ENCODE measurements around the gene EFHD1. TPM values are rescaled to one million over a fixed set of nuclear protein-coding genes. Genes with fewer than 3 reads are reported as not detected.

EFHD1 gene
- total RNA-seq, 4 donors from 2014 or later: 1.6 to 6.1 (median 3.7) TPM; not detected in 1

DNA sequence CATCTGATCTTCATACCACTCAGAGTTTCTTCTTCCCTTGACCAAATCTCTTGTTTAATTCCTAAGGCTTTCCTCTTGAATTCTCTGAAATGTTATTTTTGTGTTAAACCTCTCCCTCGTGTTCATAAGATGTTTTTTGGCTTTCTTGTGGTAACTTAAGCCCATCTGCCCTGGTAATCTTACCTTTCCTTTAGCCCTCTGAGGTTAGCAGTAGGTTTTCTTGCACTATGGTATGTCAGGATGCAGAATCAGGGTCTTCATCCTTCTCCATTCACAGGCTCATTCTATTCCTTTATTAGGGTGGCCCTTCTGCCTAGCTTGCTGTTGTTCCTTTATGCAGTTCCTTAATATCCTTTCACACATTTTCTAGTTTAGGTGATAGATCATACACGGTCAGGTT is 87.9 kb downstream of the EFHD1 start:
- Histone ChIP-seq H3K36me3 (peaks cover 0 to 25% (median 7%) of the 10 kb centered on the region in 4 donors), H3K27ac (no peak overlapping the region)
- intact Hi-C loops (cut with DNase I; ENCODE audit: low total_unique reads): no loop called here

DNA sequence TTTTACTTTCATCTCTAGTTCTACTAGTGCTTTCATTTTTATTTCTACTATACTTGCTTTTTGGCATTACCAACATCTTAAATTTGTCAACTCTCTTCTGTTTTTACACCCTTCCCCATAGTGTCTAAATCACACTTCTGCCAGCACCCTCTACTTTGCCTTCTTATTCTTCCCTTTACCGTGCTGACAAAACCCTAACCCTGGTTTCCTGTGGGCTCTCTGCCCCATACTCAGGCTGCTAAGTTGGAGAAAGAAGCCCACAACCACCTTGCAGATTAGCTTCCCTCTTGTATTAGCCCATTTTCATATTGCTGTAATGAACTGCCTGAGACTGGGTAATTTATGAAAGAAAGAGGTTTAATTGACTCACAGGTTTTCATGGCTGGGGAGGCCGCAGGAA is 88.5 kb downstream of the EFHD1 start:
- no peak for DNase-seq
- intact Hi-C loops (cut with DNase I; ENCODE audit: low total_unique reads): no loop called here

More for the DNA sequence above, 87.9 kb downstream of the EFHD1 start:
- Histone ChIP-seq H3K4me3 (no peak overlapping the region), H3K9me3 (no peaks in the 10 kb centered on the region), H3K4me1 (peaks cover 0 to 8% (median 0%) of the 10 kb centered on the region in 4 donors), H3K27me3 (no peaks in the 10 kb centered on the region)
- in situ Hi-C loops (cut with MboI; ENCODE audit: low pct_ligation_motif_present in 1 of 4, low pct_unique_long_range_greater_than_20kb in 1 of 4, low sequenced_read_pairs in 3 of 4): no loop called here
- TF ChIP-seq, protein P1, sequence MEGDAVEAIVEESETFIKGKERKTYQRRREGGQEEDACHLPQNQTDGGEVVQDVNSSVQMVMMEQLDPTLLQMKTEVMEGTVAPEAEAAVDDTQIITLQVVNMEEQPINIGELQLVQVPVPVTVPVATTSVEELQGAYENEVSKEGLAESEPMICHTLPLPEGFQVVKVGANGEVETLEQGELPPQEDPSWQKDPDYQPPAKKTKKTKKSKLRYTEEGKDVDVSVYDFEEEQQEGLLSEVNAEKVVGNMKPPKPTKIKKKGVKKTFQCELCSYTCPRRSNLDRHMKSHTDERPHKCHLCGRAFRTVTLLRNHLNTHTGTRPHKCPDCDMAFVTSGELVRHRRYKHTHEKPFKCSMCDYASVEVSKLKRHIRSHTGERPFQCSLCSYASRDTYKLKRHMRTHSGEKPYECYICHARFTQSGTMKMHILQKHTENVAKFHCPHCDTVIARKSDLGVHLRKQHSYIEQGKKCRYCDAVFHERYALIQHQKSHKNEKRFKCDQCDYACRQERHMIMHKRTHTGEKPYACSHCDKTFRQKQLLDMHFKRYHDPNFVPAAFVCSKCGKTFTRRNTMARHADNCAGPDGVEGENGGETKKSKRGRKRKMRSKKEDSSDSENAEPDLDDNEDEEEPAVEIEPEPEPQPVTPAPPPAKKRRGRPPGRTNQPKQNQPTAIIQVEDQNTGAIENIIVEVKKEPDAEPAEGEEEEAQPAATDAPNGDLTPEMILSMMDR (IDR thresholded peaks at IDR 0.05): no peak
- no peak for TF ChIP-seq EP300 (IDR thresholded peaks at IDR 0.05; ENCODE audit: low read depth)
- no peak for TF ChIP-seq POLR2AphosphoS5 (IDR thresholded peaks at IDR 0.05)
- TF ChIP-seq POLR2A (IDR thresholded peaks at IDR 0.05): no peak
- no peak for DNase-seq
- 64 to 77% methylated on average over 2 of the region's 2 CpGs for WGBS, 2 donors (ENCODE audit: low coverage in 1 of 2)

DNA sequence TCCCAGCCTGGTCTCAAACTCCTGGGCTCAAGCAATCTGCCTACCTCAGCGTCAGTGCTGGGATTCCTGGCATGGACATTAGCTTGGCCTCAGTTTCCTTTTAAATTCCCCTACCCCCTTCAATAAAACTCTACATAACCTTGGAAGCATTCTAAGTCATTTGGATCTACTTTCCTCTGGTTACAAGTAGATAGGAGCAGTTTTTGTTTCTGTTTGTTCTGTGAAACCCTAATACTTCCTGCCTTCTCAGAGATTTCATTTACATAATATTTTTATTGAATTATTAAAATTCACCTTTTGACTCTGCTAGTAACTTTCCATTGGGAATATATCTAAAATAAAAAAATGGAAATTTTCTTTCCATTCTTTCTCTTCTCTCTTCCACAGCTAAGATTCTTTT is 89.6 kb downstream of the EFHD1 start:
- TF ChIP-seq POLR2A (IDR thresholded peaks at IDR 0.05): no peak
- TF ChIP-seq, protein P1 (IDR thresholded peaks at IDR 0.05): no peak
- TF ChIP-seq POLR2AphosphoS5 (IDR thresholded peaks at IDR 0.05): no peak
- no peak for TF ChIP-seq EP300 (IDR thresholded peaks at IDR 0.05; ENCODE audit: low read depth)
- H3K27me3 ChIP-seq: no peaks in the 10 kb centered on the region
- intact Hi-C loops (cut with DNase I; ENCODE audit: low total_unique reads) (no loop called here), in situ Hi-C loops (cut with MboI; ENCODE audit: low pct_ligation_motif_present in 1 of 4, low pct_unique_long_range_greater_than_20kb in 1 of 4, low sequenced_read_pairs in 3 of 4) (no loop called here)
- no peaks in the 10 kb centered on the region for H3K9me3 ChIP-seq
- H3K4me1 ChIP-seq: peaks cover 0 to 8% (median 0%) of the 10 kb centered on the region in 4 donors
- no peak overlapping the region for H3K27ac ChIP-seq
- no peak overlapping the region for H3K4me3 ChIP-seq
- WGBS, 2 donors (ENCODE audit: low coverage in 1 of 2): 84 to 100% methylated on average over 1 of the region's 1 CpG
- DNase-seq: no peak
- H3K36me3 ChIP-seq: peaks cover 0 to 31% (median 7%) of the 10 kb centered on the region in 4 donors

More for the DNA sequence above, 88.5 kb downstream of the EFHD1 start:
- 78 to 83% methylated on average over 2 of the region's 2 CpGs for WGBS, 2 donors (ENCODE audit: low coverage in 1 of 2)
- Histone ChIP-seq H3K4me1 (peaks cover 0 to 8% (median 0%) of the 10 kb centered on the region in 4 donors), H3K36me3 (peaks cover 0 to 31% (median 7%) of the 10 kb centered on the region in 4 donors), H3K27ac (no peak overlapping the region), H3K4me3 (no peak overlapping the region), H3K27me3 (no peaks in the 10 kb centered on the region), H3K9me3 (no peaks in the 10 kb centered on the region)
- in situ Hi-C loops (cut with MboI; ENCODE audit: low pct_ligation_motif_present in 1 of 4, low pct_unique_long_range_greater_than_20kb in 1 of 4, low sequenced_read_pairs in 3 of 4): no loop called here
- TF ChIP-seq POLR2AphosphoS5 (IDR thresholded peaks at IDR 0.05): no peak
- TF ChIP-seq POLR2A (IDR thresholded peaks at IDR 0.05): no peak

DNA sequence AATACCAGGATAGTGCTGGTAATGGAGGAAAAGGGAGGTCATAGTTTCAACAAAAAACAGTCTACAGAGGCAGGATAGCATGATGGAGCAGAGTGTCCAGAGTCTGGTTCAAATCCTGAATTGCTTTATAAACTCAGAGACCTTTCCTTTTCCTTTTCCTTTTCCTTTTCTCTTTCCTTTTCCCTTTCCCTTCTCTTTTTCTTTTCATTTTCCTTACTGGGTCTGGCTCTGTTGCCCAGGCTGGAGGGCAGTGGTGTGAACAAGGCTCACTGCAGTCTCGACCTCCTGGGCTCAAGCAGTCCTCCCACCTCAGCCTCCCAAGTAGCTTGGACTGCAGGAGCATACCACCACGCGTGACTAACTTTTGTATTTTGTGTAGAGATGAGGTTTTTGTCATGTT is 95.4 kb downstream of the EFHD1 start:
- 95% methylated on average over 3 of the region's 3 CpGs; no CpG with 5 or more reads in 1 of the 2 donors for WGBS, 2 donors (ENCODE audit: low coverage in 1 of 2)
- Histone ChIP-seq H3K4me3 (no peak overlapping the region), H3K27me3 (no peaks in the 10 kb centered on the region), H3K4me1 (no peaks in the 10 kb centered on the region), H3K27ac (no peak overlapping the region), H3K9me3 (no peaks in the 10 kb centered on the region), H3K36me3 (peaks cover 0 to 35% (median 12%) of the 10 kb centered on the region in 4 donors)
- no peak for DNase-seq
- intact Hi-C loops (cut with DNase I; ENCODE audit: low total_unique reads): no loop called here
- TF ChIP-seq, protein P1 (IDR thresholded peaks at IDR 0.05): no peak
- no peak for TF ChIP-seq POLR2A (IDR thresholded peaks at IDR 0.05)
- in situ Hi-C loops (cut with MboI; ENCODE audit: low pct_ligation_motif_present in 1 of 4, low pct_unique_long_range_greater_than_20kb in 1 of 4, low sequenced_read_pairs in 3 of 4): no loop called here

DNA sequence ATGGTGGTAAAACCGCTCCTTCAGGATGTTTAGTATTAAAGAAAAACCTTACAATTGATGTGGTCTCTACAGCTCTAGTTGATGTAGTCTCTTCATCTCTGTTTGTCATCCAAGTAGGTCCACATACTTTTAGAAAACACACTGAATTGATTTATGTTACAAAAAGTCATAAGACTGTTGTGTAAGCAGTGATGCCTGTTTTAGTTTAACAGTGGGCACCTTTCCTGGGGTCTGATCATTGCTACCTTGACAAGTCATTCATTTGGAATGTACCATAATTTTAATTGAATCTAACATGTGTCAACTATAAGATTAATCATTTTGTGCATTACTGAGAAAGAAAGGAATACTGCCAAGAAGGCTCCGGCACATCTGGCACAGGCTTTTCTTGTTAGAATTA is 98.1 kb downstream of the EFHD1 start:
- no peak overlapping the region for H3K27ac ChIP-seq
- no peaks in the 10 kb centered on the region for H3K9me3 ChIP-seq
- 78 to 86% methylated on average over 2 of the region's 2 CpGs for WGBS, 2 donors (ENCODE audit: low coverage in 1 of 2)
- no peak for TF ChIP-seq POLR2A (IDR thresholded peaks at IDR 0.05)
- TF ChIP-seq, protein P1 (IDR thresholded peaks at IDR 0.05): no peak
- TF ChIP-seq EP300 (IDR thresholded peaks at IDR 0.05; ENCODE audit: low read depth): no peak
- no peaks in the 10 kb centered on the region for H3K27me3 ChIP-seq
- in situ Hi-C loops (cut with MboI; ENCODE audit: low pct_ligation_motif_present in 1 of 4, low pct_unique_long_range_greater_than_20kb in 1 of 4, low sequenced_read_pairs in 3 of 4): no loop called here
- no peak overlapping the region for H3K4me3 ChIP-seq
- peaks cover 0 to 26% (median 10%) of the 10 kb centered on the region in 4 donors for H3K36me3 ChIP-seq
- no peak for DNase-seq
- intact Hi-C loops (cut with DNase I; ENCODE audit: low total_unique reads): no loop called here
- no peaks in the 10 kb centered on the region for H3K4me1 ChIP-seq

Measured in transverse colon (tissue), 4 donors.